GM23338 (cell line): ENCODE results near the gene RIMKLB. TPM values are rescaled to one million over a fixed set of nuclear protein-coding genes. Genes with fewer than 3 reads are reported as not detected.

Experiments
- ATAC-seq: fragments of 200-7000 bp; cut with Tn5 transposase; 3 replicates; pipeline ENCODE4 v1.9.1; 2020
- DNase-seq: peaks from one replicate; pipeline ENCODE4 v3.0.0-alpha.2; 2015; ENCODE audit warnings: low spot score
- H2AFZ ChIP-seq: fragments of 200-600 bp; sonication (generic); 2 replicates; pipeline ENCODE4 v1.8.0; 2016; ENCODE audit warnings: antibody characterized with exemption, mild to moderate bottlenecking, moderate library complexity
- H3F3A ChIP-seq: fragments of 200-600 bp; sonication (generic); replicated peaks from 2 replicates; pipeline ENCODE4 v1.8.0; 2017; ENCODE audit warnings: antibody characterized with exemption, mixed run types, low read depth
- H3K27ac ChIP-seq: fragments of 200-600 bp; sonication (generic); 2 replicates; pipeline ENCODE4 v1.6.1; 2016; ENCODE audit warnings: low read depth
- H3K27me3 ChIP-seq: fragments of 200-600 bp; sonication (generic); 2 replicates; pipeline ENCODE4 v1.8.0; 2016; ENCODE audit warnings: mild to moderate bottlenecking, mixed run types, moderate library complexity; ENCODE audit not compliant: insufficient read depth
- H3K36me3 ChIP-seq: fragments of 200-600 bp; sonication (generic); 2 replicates; pipeline ENCODE4 v1.8.0; 2016; ENCODE audit warnings: mild to moderate bottlenecking; ENCODE audit not compliant: insufficient read depth
- H3K4me1 ChIP-seq: fragments of 200-600 bp; sonication (generic); 2 replicates; pipeline ENCODE4 v1.8.0; 2016; ENCODE audit warnings: mild to moderate bottlenecking, moderate library complexity; ENCODE audit not compliant: insufficient read depth
- H3K4me2 ChIP-seq: fragments of 200-600 bp; sonication (generic); 2 replicates; pipeline ENCODE4 v1.7.1; 2017; ENCODE audit warnings: mixed run types
- H3K4me3 ChIP-seq: fragments of 200-600 bp; sonication (generic); 2 replicates; pipeline ENCODE4 v1.6.1; 2016; ENCODE audit warnings: mixed run types
- H3K79me2 ChIP-seq: fragments of 200-600 bp; sonication (generic); replicated peaks from 2 replicates; pipeline ENCODE4 v1.8.0; 2017; ENCODE audit warnings: mild to moderate bottlenecking; ENCODE audit not compliant: insufficient read depth
- H3K9me2 ChIP-seq: fragments of 200-600 bp; sonication (generic); 2 replicates; pipeline ENCODE4 v1.8.0; 2017; ENCODE audit not compliant: insufficient read depth
- H4K20me1 ChIP-seq: fragments of 200-600 bp; sonication (generic); replicated peaks from 2 replicates; pipeline ENCODE4 v1.8.0; 2017; ENCODE audit warnings: mild to moderate bottlenecking; ENCODE audit not compliant: insufficient read depth
- H3K27ac Mint-ChIP-seq: 2 replicates; pipeline ENCODE4 v1.8.0; 2020; ENCODE audit warnings: inconsistent platforms, mild to moderate bottlenecking, moderate library complexity, mixed read lengths
- H3K27me3 Mint-ChIP-seq: 3 replicates; pipeline ENCODE4 v1.8.0; 2022; ENCODE audit warnings: low read depth, mild to moderate bottlenecking, moderate library complexity, mixed read lengths, inconsistent platforms; ENCODE audit not compliant: insufficient read depth, poor library complexity
- H3K36me3 Mint-ChIP-seq: 3 replicates; pipeline ENCODE4 v1.8.0; 2021; ENCODE audit warnings: low read depth, mild to moderate bottlenecking, inconsistent platforms, moderate library complexity, mixed read lengths
- H3K4me1 Mint-ChIP-seq: 3 replicates; pipeline ENCODE4 v1.8.0; 2020; ENCODE audit warnings: mild to moderate bottlenecking, inconsistent platforms, mixed read lengths
- H3K4me3 Mint-ChIP-seq: 3 replicates; pipeline ENCODE4 v1.8.0; 2021; ENCODE audit warnings: moderate library complexity, mild to moderate bottlenecking, inconsistent platforms, mixed read lengths
- H3K9me3 Mint-ChIP-seq: 3 replicates; pipeline ENCODE4 v1.8.0; 2020; ENCODE audit warnings: moderate library complexity, mild to moderate bottlenecking, inconsistent platforms, mixed read lengths
- CREB1 ChIP-seq: fragments of 250-450 bp; sonication (Bioruptor Pico); IDR thresholded peaks from 2 replicates; pipeline ENCODE4 v1.5.0; 2020; ENCODE audit warnings: low read depth, mild to moderate bottlenecking, moderate library complexity
- CTCF ChIP-seq, 2 experiments: fragments of 200-600 bp in 1 of 2; sonication (generic) in 1 of 2; conservative IDR thresholded peaks; 2 replicates each; pipeline versions ENCODE4 v1.5.1 to v1.6.1; 2016 to 2017; ENCODE audit warnings: antibody characterized with exemption in 2 of 2, low read depth in 2 of 2, mild to moderate bottlenecking in 2 of 2, moderate library complexity in 1 of 2
- ETS1 ChIP-seq: IDR thresholded peaks from 2 replicates; pipeline ENCODE4 v1.6.1; 2016; ENCODE audit warnings: antibody characterized with exemption
- EZH2 ChIP-seq: fragments of 200-600 bp; sonication (generic); IDR thresholded peaks from one replicate; pipeline ENCODE4 v1.8.0; 2017; ENCODE audit warnings: antibody characterized with exemption, mild to moderate bottlenecking, low read depth; ENCODE audit not compliant: unreplicated experiment
- EZH2phosphoT487 ChIP-seq: fragments of 200-600 bp; sonication (generic); IDR thresholded peaks from one replicate; pipeline ENCODE4 v1.8.1; 2018; ENCODE audit warnings: antibody characterized with exemption; ENCODE audit not compliant: unreplicated experiment
- JUNB ChIP-seq: IDR thresholded peaks from one replicate; pipeline ENCODE4 v1.6.1; 2016; ENCODE audit warnings: antibody characterized with exemption; ENCODE audit not compliant: unreplicated experiment
- NANOG ChIP-seq: IDR thresholded peaks from 2 replicates; pipeline ENCODE4 v1.6.1; 2016; ENCODE audit warnings: antibody characterized with exemption, borderline replicate concordance
- POLR2AphosphoS5 ChIP-seq: IDR thresholded peaks from 2 replicates; pipeline ENCODE4 v1.6.1; 2016; ENCODE audit warnings: antibody characterized with exemption, low read depth
- REST ChIP-seq: IDR thresholded peaks from one replicate; pipeline ENCODE4 v1.6.1; 2018; ENCODE audit warnings: antibody characterized with exemption; ENCODE audit not compliant: unreplicated experiment
- STAT1 ChIP-seq: IDR thresholded peaks from one replicate; pipeline ENCODE4 v1.6.1; 2016; ENCODE audit warnings: antibody characterized with exemption; ENCODE audit not compliant: unreplicated experiment
- ZNF114 ChIP-seq: fragments of 250-450 bp; sonication (Bioruptor Pico); IDR thresholded peaks from 2 replicates; pipeline ENCODE4 v1.5.0; 2020; ENCODE audit warnings: mild to moderate bottlenecking, moderate library complexity
- ZNF331 ChIP-seq: fragments of 250-450 bp; sonication (Bioruptor Pico); IDR thresholded peaks from 2 replicates; pipeline ENCODE4 v1.5.0; 2020; ENCODE audit warnings: low read depth, mild to moderate bottlenecking, moderate library complexity
- ZNF462 ChIP-seq: fragments of 250-450 bp; sonication (Bioruptor Pico); IDR thresholded peaks from 2 replicates; pipeline ENCODE4 v1.5.0; 2020; ENCODE audit warnings: mild to moderate bottlenecking, moderate library complexity
- polyA plus RNA-seq: library from polyadenylated mRNA; unstranded; fragments of >200 nt; fragmentation: Nextera tagmentation; extraction: Ambion mirVana; gene quantifications from 2 replicates; pipeline ENCODE4 v1.2.1, GENCODE V29; 2016
- total RNA-seq: library from RNA; depleted of rRNA; stranded (reverse); fragments of >200 nt; shearing (Covaris generic); gene quantifications from 2 replicates; pipeline ENCODE4 v1.2.3, GENCODE V29; 2014

Gene RIMKLB
- total and polyA plus RNA-seq, 2 experiments from 2014 or later, result 87.0 to 104 TPM

GRCh38 chr12:8734873-8735381, 37.1 kb downstream of the RIMKLB start:
- Histone ChIP-seq H3K4me3 (no peak overlapping the region), H3K4me2 (no peak overlapping the region), H3K36me3 (no peaks in the 10 kb centered on the region), H3K4me1 (peaks cover 5% of the 10 kb centered on the region; the same call in 1 of the 2 replicates), H3F3A (0 out of 2 replicates have a peak, but pooled peaks cover 2% of the 10 kb centered on the region), H3K79me2 (peaks cover 100% of the 10 kb centered on the region), H3K27ac (peak overlapping the region; percentile 14; the same call in 1 of the 2 replicates), H2AFZ (no peak overlapping the region), H3K27me3 (no peaks in the 10 kb centered on the region), H4K20me1 (peaks cover 24% of the 10 kb centered on the region; the same call in 1 of the 2 replicates), H3K9me2 (no peaks in the 10 kb centered on the region)
- no peak overlapping the region for H3K27ac Mint-ChIP-seq
- DNase-seq (no peak), ATAC-seq (no peak)
- H3K27me3 Mint-ChIP-seq, result peaks cover 1% of the 10 kb centered on the region
- H3K9me3 Mint-ChIP-seq, result no peaks in the 10 kb centered on the region
- H3K4me1 Mint-ChIP-seq, result peaks cover 38% of the 10 kb centered on the region
- H3K36me3 Mint-ChIP-seq, result peaks cover 9% of the 10 kb centered on the region; the same call in 2 of the 3 replicates
- no peak overlapping the region for H3K4me3 Mint-ChIP-seq
- TF ChIP-seq EZH2phosphoT487 (no peak), POLR2AphosphoS5 (no peak), CTCF (conservative IDR thresholded peaks at IDR 0.05; ENCODE audit: low read depth in 2 of 2) (no peak), ZNF114 (CRISPR knock-in tag) (no peak), CREB1 (CRISPR knock-in tag) (no peak), REST (no peak), ZNF331 (no peak), JUNB (no peak), ETS1 (no peak), STAT1 (no peak), ZNF462 (CRISPR knock-in tag) (no peak), EZH2 (no peak), NANOG (no peak)
